Endothelial cell of umbilical vein (primary cell): Measurements from ENCODE around the gene RELN.

Source experiments
- EZH2 ChIP-seq: IDR thresholded peaks from 2 replicates; pipeline ENCODE4 v1.6.1; 2012; ENCODE audit warnings: borderline replicate concordance, low read depth, mild to moderate bottlenecking, moderate library complexity, low read length, inconsistent platforms; ENCODE audit not compliant: severe bottlenecking
- FOS ChIP-seq: IDR thresholded peaks from 2 replicates; pipeline ENCODE4 v1.6.1; 2011; ENCODE audit warnings: mild to moderate bottlenecking, low read length, moderate library complexity, borderline replicate concordance; ENCODE audit not compliant: insufficient read depth
- GATA2 ChIP-seq: IDR thresholded peaks from 2 replicates; pipeline ENCODE4 v1.7.0; 2011; ENCODE audit warnings: low read depth, mild to moderate bottlenecking, moderate library complexity, mixed read lengths, low read length; ENCODE audit not compliant: insufficient read length, insufficient read depth
- JUN ChIP-seq: IDR thresholded peaks from 2 replicates; pipeline ENCODE4 v1.6.1; 2011; ENCODE audit warnings: borderline replicate concordance, low read depth; ENCODE audit not compliant: insufficient read length, insufficient read depth
- MYC ChIP-seq: IDR thresholded peaks from one replicate; pipeline ENCODE4 v1.6.1; 2011; ENCODE audit warnings: mild to moderate bottlenecking, low read depth, low read length
- POLR2A ChIP-seq: IDR thresholded peaks from 2 replicates; pipeline ENCODE4 v1.6.1; 2012; ENCODE audit warnings: low read depth, mild to moderate bottlenecking, control low read depth, low read length
- POLR2AphosphoS5 ChIP-seq: IDR thresholded peaks from 2 replicates; pipeline ENCODE4 v1.6.1; 2012; ENCODE audit warnings: low read depth, mild to moderate bottlenecking, control low read depth, low read length, moderate library complexity; ENCODE audit not compliant: insufficient read depth
- TF ChIP-seq, protein P1 (sequence below), 2 donors: IDR thresholded peaks; 1 replicate in 1 of 2; 2 replicates in 1 of 2; pipeline ENCODE4 v1.5.1; 2011; ENCODE audit warnings: low read length in 2 of 2, mild to moderate bottlenecking in 2 of 2, moderate library complexity in 2 of 2, control low read depth in 1 of 2, inconsistent platforms in 1 of 2, low read depth in 1 of 2; ENCODE audit not compliant: insufficient read depth in 1 of 2; ENCODE audit errors: extremely low read depth in 1 of 2
- TF ChIP-seq, protein P2 (sequence below): IDR thresholded peaks from 2 replicates; pipeline ENCODE4 v1.6.1; 2011; ENCODE audit not compliant: insufficient read depth, insufficient read length

DNA sequence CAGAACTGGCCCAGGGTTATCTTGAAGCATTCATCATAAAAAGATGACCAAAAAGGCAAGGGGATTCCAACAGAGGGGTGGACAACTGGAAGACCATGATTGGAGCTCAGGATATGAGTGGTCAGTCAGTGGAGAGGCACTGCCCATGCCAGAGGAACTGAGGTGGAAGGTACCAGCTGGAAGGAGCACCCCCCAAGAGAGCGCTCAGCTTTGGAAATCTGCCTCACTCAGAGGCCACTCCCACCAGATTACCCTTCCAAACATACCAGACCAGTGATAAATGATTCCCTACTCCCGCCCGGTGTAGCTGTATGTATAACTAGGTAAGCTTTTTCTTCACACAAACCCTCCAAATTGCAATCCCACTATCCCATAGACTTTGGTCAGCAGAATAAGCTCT, 286.5 kb downstream of the RELN start:
- no peak for TF ChIP-seq EZH2
- TF ChIP-seq, protein P1, sequence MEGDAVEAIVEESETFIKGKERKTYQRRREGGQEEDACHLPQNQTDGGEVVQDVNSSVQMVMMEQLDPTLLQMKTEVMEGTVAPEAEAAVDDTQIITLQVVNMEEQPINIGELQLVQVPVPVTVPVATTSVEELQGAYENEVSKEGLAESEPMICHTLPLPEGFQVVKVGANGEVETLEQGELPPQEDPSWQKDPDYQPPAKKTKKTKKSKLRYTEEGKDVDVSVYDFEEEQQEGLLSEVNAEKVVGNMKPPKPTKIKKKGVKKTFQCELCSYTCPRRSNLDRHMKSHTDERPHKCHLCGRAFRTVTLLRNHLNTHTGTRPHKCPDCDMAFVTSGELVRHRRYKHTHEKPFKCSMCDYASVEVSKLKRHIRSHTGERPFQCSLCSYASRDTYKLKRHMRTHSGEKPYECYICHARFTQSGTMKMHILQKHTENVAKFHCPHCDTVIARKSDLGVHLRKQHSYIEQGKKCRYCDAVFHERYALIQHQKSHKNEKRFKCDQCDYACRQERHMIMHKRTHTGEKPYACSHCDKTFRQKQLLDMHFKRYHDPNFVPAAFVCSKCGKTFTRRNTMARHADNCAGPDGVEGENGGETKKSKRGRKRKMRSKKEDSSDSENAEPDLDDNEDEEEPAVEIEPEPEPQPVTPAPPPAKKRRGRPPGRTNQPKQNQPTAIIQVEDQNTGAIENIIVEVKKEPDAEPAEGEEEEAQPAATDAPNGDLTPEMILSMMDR (IDR thresholded peaks at IDR 0.05; ENCODE audit: extremely low read depth in 1 of 2, insufficient read depth in 1 of 2, low read depth in 1 of 2, low read length in 2 of 2) = no peak
- no peak for TF ChIP-seq POLR2A
- TF ChIP-seq, protein P2, sequence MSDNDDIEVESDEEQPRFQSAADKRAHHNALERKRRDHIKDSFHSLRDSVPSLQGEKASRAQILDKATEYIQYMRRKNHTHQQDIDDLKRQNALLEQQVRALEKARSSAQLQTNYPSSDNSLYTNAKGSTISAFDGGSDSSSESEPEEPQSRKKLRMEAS = no peak
- no peak for TF ChIP-seq POLR2AphosphoS5
- no peak for TF ChIP-seq MYC
- TF ChIP-seq JUN = no peak
- TF ChIP-seq GATA2 = no peak
- TF ChIP-seq FOS = no peak
